ENCODE results near the gene KCNH3. TPM values are rescaled to one million over a fixed set of nuclear protein-coding genes. Genes with fewer than 3 reads are reported as not detected.

Gene KCNH3
- polyA plus RNA-seq, 1 donor (not counting 4 experiments of a cell fraction or from before 2014, with no cell fraction given) = 0.08 TPM

- Histone ChIP-seq H3K9me3 (ENCODE audit: control insufficient read depth, low read depth, low read length) (no peaks in the 10 kb centered on the region), H3K36me3 (ENCODE audit: control insufficient read depth in 2 of 2, extremely low read depth in 1 of 2, insufficient read depth in 2 of 2, low read length in 2 of 2) (peaks cover 0 to 13% of the 10 kb centered on the region in 2 experiments), H4K20me1 (ENCODE audit: control insufficient read depth, extremely low read depth, insufficient read depth, low read length) (no peaks in the 10 kb centered on the region), H3K9ac (ENCODE audit: control insufficient read depth, extremely low read depth, insufficient read depth, low read length) (no peak overlapping the region), H3K79me2 (ENCODE audit: control insufficient read depth, insufficient read depth, low read length) (no peaks in the 10 kb centered on the region), H3K27me3 (ENCODE audit: control insufficient read depth, extremely low read depth, insufficient read depth, low read length) (no peaks in the 10 kb centered on the region), H3K4me3 (ENCODE audit: control insufficient read depth in 2 of 3, extremely low read depth in 1 of 3, insufficient read depth in 2 of 3, low read depth in 1 of 3, low read length in 3 of 3) (no peak overlapping the region), H3K9me1 (ENCODE audit: control insufficient read depth, extremely low read depth, insufficient read depth, low read length) (no peaks in the 10 kb centered on the region), H3K4me1 (ENCODE audit: control insufficient read depth, extremely low read depth, insufficient read depth, low read length) (no peaks in the 10 kb centered on the region), H3K27ac (ENCODE audit: control insufficient read depth, insufficient read depth, low read length) (no peak overlapping the region), H2AFZ (ENCODE audit: control insufficient read depth, low read length) (no peak overlapping the region), H3K4me2 (ENCODE audit: control insufficient read depth, extremely low read depth, insufficient read depth, low read depth, low read length) (no peak overlapping the region)
- no peak for TF ChIP-seq CTCF (optimal IDR thresholded peaks at IDR 0.05 in 1 of 3, IDR thresholded peaks at IDR 0.05 in 1 of 3, conservative IDR thresholded peaks at IDR 0.05 in 1 of 3; ENCODE audit: extremely low read depth in 1 of 3, insufficient read depth in 2 of 3, low read length in 3 of 3)
- TF ChIP-seq EZH2 (IDR thresholded peaks at IDR 0.05; ENCODE audit: low read length) = no peak
- dilution Hi-C loops (cut with MboI; ENCODE audit: extremely low pct_ligation_motif_present, low sequenced_read_pairs) = no loop called here
- DNase-seq (ENCODE audit: low read depth, low spot score) (no peak), FAIRE-seq (no peak)
Observed at GRCh38 chr12:49583366-49584094, 44.7 kb downstream of the KCNH3 start.

- Histone ChIP-seq H3K9me3 (ENCODE audit: control insufficient read depth, low read depth, low read length) (no peaks in the 10 kb centered on the region), H3K4me3 (ENCODE audit: control insufficient read depth in 2 of 3, extremely low read depth in 1 of 3, insufficient read depth in 2 of 3, low read depth in 1 of 3, low read length in 3 of 3) (no peak overlapping the region), H2AFZ (ENCODE audit: control insufficient read depth, low read length) (no peak overlapping the region), H3K27me3 (ENCODE audit: control insufficient read depth, extremely low read depth, insufficient read depth, low read length) (no peaks in the 10 kb centered on the region), H3K9ac (ENCODE audit: control insufficient read depth, extremely low read depth, insufficient read depth, low read length) (no peak overlapping the region), H3K9me1 (ENCODE audit: control insufficient read depth, extremely low read depth, insufficient read depth, low read length) (no peaks in the 10 kb centered on the region), H3K4me1 (ENCODE audit: control insufficient read depth, extremely low read depth, insufficient read depth, low read length) (peaks cover 7% of the 10 kb centered on the region), H3K4me2 (ENCODE audit: control insufficient read depth, extremely low read depth, insufficient read depth, low read depth, low read length) (no peak overlapping the region), H3K36me3 (ENCODE audit: control insufficient read depth in 2 of 2, extremely low read depth in 1 of 2, insufficient read depth in 2 of 2, low read length in 2 of 2) (peaks cover 0 to 13% of the 10 kb centered on the region in 2 experiments), H4K20me1 (ENCODE audit: control insufficient read depth, extremely low read depth, insufficient read depth, low read length) (no peaks in the 10 kb centered on the region), H3K27ac (ENCODE audit: control insufficient read depth, insufficient read depth, low read length) (no peak overlapping the region), H3K79me2 (ENCODE audit: control insufficient read depth, insufficient read depth, low read length) (no peaks in the 10 kb centered on the region)
- no peak for DNase-seq (ENCODE audit: low read depth, low spot score)
- dilution Hi-C loops (cut with MboI; ENCODE audit: extremely low pct_ligation_motif_present, low sequenced_read_pairs) = no loop called here
- TF ChIP-seq CTCF (optimal IDR thresholded peaks at IDR 0.05 in 1 of 3, IDR thresholded peaks at IDR 0.05 in 1 of 3, conservative IDR thresholded peaks at IDR 0.05 in 1 of 3; ENCODE audit: extremely low read depth in 1 of 3, insufficient read depth in 2 of 3, low read length in 3 of 3) = no peak
- TF ChIP-seq EZH2 (IDR thresholded peaks at IDR 0.05; ENCODE audit: low read length) = no peak
- no peak for FAIRE-seq
Observed at GRCh38 chr12:49584591-49584990, 45.8 kb downstream of the KCNH3 start.
